ENCODE data around the gene RGS7. TPM values are rescaled to one million over a fixed set of nuclear protein-coding genes. Genes with fewer than 3 reads are reported as not detected.
"Not testable (repeated sequence)": the region's sequence is repeated elsewhere in the genome, so short reads cannot be mapped to it uniquely, and the experiment has no call there.

Gene RGS7
- total RNA-seq, 3 donors from 2014 or later (not counting 1 experiment from before 2014, with no cell fraction given): not detected

DNA sequence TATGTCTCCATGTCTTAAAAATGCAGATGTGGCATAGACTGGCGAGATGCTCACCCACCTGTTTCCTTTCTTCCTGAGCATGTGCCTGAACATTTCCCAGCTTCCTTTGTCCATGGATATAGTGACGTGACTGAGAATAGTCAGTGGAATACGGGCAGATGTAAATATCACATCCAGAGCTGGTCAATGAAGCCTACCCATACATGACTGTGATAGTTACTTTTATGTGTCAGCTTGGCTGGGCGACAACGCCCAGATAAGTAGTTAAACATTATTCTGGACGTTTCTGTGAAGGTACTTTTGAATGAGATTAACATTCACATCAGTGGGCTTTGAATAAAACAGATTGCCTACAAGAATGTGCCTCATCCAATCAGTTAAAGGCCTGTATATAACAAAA lies 135.7 kb downstream of the RGS7 start:
- TF ChIP-seq, protein P1, sequence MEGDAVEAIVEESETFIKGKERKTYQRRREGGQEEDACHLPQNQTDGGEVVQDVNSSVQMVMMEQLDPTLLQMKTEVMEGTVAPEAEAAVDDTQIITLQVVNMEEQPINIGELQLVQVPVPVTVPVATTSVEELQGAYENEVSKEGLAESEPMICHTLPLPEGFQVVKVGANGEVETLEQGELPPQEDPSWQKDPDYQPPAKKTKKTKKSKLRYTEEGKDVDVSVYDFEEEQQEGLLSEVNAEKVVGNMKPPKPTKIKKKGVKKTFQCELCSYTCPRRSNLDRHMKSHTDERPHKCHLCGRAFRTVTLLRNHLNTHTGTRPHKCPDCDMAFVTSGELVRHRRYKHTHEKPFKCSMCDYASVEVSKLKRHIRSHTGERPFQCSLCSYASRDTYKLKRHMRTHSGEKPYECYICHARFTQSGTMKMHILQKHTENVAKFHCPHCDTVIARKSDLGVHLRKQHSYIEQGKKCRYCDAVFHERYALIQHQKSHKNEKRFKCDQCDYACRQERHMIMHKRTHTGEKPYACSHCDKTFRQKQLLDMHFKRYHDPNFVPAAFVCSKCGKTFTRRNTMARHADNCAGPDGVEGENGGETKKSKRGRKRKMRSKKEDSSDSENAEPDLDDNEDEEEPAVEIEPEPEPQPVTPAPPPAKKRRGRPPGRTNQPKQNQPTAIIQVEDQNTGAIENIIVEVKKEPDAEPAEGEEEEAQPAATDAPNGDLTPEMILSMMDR (IDR thresholded peaks at IDR 0.05): no peak
- no peaks in the 10 kb centered on the region for H3K4me1 Mint-ChIP-seq
- H3K27ac Mint-ChIP-seq: no peak overlapping the region
- no peak for DNase-seq
- H3K27me3 Mint-ChIP-seq (ENCODE audit: low read depth in 2 of 2): no peaks in the 10 kb centered on the region
- H3K4me1 ChIP-seq (ENCODE audit: control insufficient read depth, insufficient read depth, low read length): no peaks in the 10 kb centered on the region
- H3K36me3 ChIP-seq (ENCODE audit: control insufficient read depth, insufficient read depth, low read length): no peaks in the 10 kb centered on the region
- H3K27me3 ChIP-seq (ENCODE audit: control insufficient read depth, insufficient read depth, low read length): no peaks in the 10 kb centered on the region
- ATAC-seq: no peak
- peaks cover 12 to 13% of the 10 kb centered on the region in 2 donors for H3K9me3 Mint-ChIP-seq
- WGBS (ENCODE audit: insufficient coverage): 73% methylated on average over 6 of the region's 6 CpGs
- H3K4me3 ChIP-seq (ENCODE audit: low read length): no peak overlapping the region
- no peak overlapping the region for H3K4me3 Mint-ChIP-seq
- H3K36me3 Mint-ChIP-seq: no peaks in the 10 kb centered on the region
- H3K27ac ChIP-seq (ENCODE audit: low read length): no peak overlapping the region
- H3K9me3 ChIP-seq (ENCODE audit: control insufficient read depth, insufficient read depth, low read length): no peaks in the 10 kb centered on the region
- intact Hi-C loops (cut with micrococcal nuclease): no loop called here

GRCh38 chr1:241220913-241221312 lies 136.1 kb downstream of the RGS7 start:
- H3K4me3 ChIP-seq (ENCODE audit: low read length); H3K36me3 Mint-ChIP-seq; DNase-seq; H3K9me3 ChIP-seq (ENCODE audit: control insufficient read depth, insufficient read depth, low read length); H3K4me3 Mint-ChIP-seq; ATAC-seq; H3K27ac ChIP-seq (ENCODE audit: low read length); H3K4me1 ChIP-seq (ENCODE audit: control insufficient read depth, insufficient read depth, low read length); H3K27me3 Mint-ChIP-seq (ENCODE audit: low read depth in 2 of 2); H3K36me3 ChIP-seq (ENCODE audit: control insufficient read depth, insufficient read depth, low read length); intact Hi-C loops (cut with micrococcal nuclease); H3K27me3 ChIP-seq (ENCODE audit: control insufficient read depth, insufficient read depth, low read length); H3K27ac Mint-ChIP-seq; H3K4me1 Mint-ChIP-seq: not testable (repeated sequence)
- 100% methylated on average over 1 of the region's 1 CpG for WGBS (ENCODE audit: insufficient coverage)
- peaks cover 11 to 12% of the 10 kb centered on the region in 2 donors for H3K9me3 Mint-ChIP-seq

- H3K4me3 Mint-ChIP-seq: no peak overlapping the region
- TF ChIP-seq, protein P1 (IDR thresholded peaks at IDR 0.05): no peak
- WGBS (ENCODE audit: insufficient coverage): 72% methylated on average over 2 of the region's 2 CpGs
These were observed 137.6 kb downstream of the RGS7 start for GRCh38 chr1:241219449-241219848.

GRCh38 chr1:241217516-241217915 lies 139.5 kb downstream of the RGS7 start:
- Histone ChIP-seq H3K9me3 (ENCODE audit: control insufficient read depth, insufficient read depth, low read length) (no peaks in the 10 kb centered on the region), H3K27me3 (ENCODE audit: control insufficient read depth, insufficient read depth, low read length) (no peaks in the 10 kb centered on the region), H3K27ac (ENCODE audit: low read length) (no peak overlapping the region), H3K4me3 (ENCODE audit: low read length) (no peak overlapping the region), H3K4me1 (ENCODE audit: control insufficient read depth, insufficient read depth, low read length) (no peaks in the 10 kb centered on the region), H3K36me3 (ENCODE audit: control insufficient read depth, insufficient read depth, low read length) (no peaks in the 10 kb centered on the region)
- Mint-ChIP-seq H3K27me3 (ENCODE audit: low read depth in 2 of 2) (no peaks in the 10 kb centered on the region), H3K4me3 (no peak overlapping the region), H3K27ac (no peak overlapping the region), H3K4me1 (no peaks in the 10 kb centered on the region), H3K36me3 (no peaks in the 10 kb centered on the region), H3K9me3 (peaks cover 8% of the 10 kb centered on the region in 2 donors)
- TF ChIP-seq, protein P1 (IDR thresholded peaks at IDR 0.05): no peak
- WGBS (ENCODE audit: insufficient coverage): 63% methylated on average over 2 of the region's 2 CpGs
- DNase-seq (no peak), ATAC-seq (no peak)
- intact Hi-C loops (cut with micrococcal nuclease): no loop called here

More at GRCh38 chr1:241219449-241219848, 137.6 kb downstream of the RGS7 start:
- Histone ChIP-seq H3K36me3 (ENCODE audit: control insufficient read depth, insufficient read depth, low read length) (no peaks in the 10 kb centered on the region), H3K4me1 (ENCODE audit: control insufficient read depth, insufficient read depth, low read length) (no peaks in the 10 kb centered on the region), H3K4me3 (ENCODE audit: low read length) (no peak overlapping the region), H3K27me3 (ENCODE audit: control insufficient read depth, insufficient read depth, low read length) (no peaks in the 10 kb centered on the region), H3K27ac (ENCODE audit: low read length) (no peak overlapping the region), H3K9me3 (ENCODE audit: control insufficient read depth, insufficient read depth, low read length) (no peaks in the 10 kb centered on the region)
- Mint-ChIP-seq H3K4me1 (no peaks in the 10 kb centered on the region), H3K36me3 (no peaks in the 10 kb centered on the region), H3K9me3 (peaks cover 11 to 12% of the 10 kb centered on the region in 2 donors), H3K27ac (no peak overlapping the region), H3K27me3 (ENCODE audit: low read depth in 2 of 2) (no peaks in the 10 kb centered on the region)
- ATAC-seq (no peak), DNase-seq (no peak)
- intact Hi-C loops (cut with micrococcal nuclease): no loop called here

Measured in natural killer cell (primary cell).